A204.1 (cell line): ENCODE measurements around the gene NHEJ1.

Experiments used
- FAIRE-seq: peaks from 2 replicates; lab custom pipeline; 2012; peaks lifted over from hg19 to GRCh38; lab: Jason Lieb, UNC

Gene NHEJ1

DNA sequence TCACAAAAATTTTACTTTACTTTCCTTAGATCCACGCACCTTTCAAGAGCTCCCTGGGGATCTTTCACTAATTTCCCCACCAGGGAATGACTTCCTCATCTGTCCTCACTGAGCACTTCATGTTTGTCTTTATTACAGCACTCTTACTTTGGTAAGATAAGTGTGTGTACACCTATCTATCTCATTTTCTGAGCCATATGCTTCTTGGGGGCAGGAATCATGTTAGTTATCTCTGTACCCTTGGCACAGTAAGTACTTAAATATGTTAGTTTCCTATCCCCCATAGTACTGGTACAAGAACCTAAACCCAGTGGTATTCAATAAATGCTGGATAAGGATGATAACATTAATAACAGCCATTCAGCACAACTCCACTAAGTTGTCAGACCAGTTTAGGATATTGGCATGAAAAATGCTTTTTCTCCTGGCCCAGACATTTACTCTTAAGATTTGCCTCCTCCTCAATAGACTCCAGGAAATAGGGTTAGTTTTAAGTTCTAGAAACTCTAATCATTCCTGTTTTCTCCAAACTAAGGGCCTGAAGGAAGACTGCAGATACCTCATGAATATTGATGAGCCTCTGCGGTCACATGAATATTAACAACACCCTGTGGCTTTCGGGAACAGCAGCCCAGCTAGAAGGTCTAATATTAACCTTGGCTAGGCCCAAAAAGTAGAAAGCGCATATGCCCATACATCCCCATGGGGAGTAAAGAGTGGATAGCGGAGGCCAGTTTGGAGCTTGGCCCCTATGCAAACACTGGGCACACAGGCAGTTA, 38.2 kb downstream of the NHEJ1 start:
- FAIRE-seq: no peak

DNA sequence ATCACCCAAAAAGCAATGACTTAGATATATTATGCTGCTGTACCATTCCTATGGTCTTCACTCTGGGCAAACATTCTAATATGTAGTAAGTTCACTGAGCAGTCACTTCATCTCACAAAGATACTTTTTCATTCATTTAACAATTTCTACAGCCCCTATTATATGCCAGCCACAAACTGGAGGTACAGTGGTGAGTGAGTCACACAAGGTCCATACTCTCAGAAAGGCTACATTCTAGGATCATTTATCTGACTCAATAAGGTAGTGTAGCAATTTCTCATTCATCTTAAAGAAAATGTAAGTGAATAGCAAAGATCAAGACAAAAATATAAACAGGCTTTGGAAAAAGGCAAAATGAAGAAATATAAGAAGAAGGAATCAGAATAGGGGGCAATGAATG, 40.5 kb downstream of the NHEJ1 start:
- no peak for FAIRE-seq

DNA sequence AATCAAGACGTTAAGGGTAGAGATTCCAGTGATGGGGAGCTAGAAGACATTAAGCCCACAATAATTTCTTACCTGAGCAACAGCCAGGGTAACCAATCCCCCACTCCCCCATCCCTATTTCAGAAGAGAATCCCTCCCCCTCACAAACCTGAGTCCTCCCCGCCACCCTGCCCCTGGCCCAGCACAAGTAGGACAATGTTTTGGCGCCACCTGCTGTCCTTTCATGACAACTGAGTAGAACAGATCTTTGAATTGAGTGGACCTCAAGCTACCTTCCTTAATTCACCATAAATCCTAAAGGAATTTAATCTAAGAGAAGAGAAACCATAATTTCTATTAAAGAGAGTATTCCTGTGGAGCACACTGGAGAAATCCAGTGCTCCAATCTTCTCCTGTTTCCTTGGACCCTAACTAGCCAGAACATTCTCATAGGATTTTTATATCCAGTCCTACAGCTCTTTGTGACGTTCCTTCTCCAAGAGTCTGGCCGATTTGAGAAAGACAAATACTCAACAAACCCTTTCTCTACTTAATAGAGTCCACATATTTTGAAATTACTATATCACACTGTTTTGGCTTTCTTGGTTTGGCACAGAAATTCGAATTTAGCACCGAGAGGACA, 41.1 kb downstream of the NHEJ1 start:
- no peak for FAIRE-seq

DNA sequence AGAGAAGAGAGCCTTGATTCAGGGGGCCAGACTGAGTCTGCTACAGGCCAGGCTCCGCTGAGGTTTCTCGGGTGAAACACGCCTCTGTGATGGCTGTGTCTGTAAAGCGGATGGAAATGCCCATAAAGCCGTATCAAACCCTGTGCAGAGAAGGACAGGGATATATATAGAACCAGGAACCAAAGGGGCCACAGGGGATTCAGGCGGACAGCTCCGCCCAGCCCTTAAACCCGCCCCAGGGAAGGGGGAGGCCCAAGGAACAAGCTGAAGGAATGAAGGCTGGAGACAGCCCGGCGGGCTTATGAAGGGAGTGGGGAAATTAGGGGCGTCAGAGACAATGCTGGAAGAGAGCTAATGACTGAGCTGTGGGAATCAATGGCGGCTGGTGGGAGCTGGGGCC, 42.1 kb downstream of the NHEJ1 start:
- no peak for FAIRE-seq

DNA sequence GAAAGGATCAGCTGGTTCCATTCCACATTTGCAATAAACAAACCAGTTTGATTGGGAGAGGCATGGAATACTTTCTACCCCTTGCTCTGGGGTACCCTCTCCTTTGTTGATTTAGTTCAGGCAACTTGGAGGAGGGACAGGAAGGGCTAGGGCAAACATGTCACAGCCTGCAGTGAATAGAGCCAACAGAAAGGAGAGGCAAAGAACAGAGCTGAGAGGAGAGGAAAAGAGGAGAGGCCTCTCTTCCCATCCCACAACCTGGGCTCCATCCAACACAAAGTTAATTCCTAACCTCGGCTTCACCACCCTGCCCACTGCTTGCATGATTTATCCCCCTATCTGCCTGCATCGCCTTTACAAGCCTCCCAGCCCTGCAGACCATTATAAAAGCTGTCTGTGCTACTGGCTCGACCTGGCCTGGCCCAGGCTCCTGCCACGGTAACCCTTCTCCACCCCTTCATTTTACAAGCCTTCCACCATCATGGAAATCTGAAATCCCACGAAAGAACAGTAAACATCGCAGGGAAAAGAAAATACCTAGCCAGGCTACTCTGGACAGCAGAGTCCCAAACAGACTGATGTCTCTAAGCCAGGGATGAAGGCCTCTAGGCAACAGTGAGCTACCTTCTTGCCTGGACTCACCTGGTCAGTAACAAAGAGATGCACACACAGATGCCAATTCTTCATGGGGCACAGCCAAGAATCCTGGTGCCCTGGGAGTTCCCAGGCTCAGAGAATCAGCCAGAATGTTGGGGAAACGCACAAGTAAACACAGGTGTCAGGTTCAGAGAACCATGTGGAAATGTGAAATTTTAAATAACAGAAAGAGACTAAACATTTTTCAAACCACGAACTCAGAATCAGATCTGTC, 43.6 kb downstream of the NHEJ1 start:
- no peak for FAIRE-seq

DNA sequence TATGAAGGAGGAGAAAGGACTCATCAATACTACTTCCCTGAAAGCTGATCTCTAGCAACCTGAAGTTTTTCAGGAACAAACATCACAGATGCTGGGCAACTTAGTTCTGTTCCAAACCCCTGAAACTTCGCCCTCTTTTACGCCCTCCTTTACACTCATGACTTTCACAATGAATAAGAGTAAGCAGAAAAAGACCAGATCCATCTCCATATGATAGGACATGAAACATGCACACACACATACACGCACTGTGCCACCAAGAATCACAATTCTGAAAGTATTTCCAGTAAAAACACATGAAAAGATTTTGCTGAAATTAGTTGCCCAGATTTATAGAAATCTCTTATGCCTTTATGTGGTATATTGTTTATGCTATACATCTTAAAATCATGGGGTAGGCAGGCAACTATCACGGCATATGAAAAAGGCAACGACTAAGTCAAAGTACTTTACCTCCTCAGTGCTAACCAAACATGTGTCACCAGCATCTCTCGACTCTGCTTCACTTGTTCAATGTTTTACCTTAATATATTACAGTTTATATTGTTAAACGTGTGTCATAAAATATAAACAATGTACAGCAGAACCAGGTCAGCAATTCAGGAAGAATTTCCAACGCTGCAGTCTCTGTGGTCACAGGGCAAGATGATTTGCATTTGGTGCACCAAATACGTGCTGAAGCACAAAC, 47.8 kb downstream of the NHEJ1 start:
- FAIRE-seq: no peak

DNA sequence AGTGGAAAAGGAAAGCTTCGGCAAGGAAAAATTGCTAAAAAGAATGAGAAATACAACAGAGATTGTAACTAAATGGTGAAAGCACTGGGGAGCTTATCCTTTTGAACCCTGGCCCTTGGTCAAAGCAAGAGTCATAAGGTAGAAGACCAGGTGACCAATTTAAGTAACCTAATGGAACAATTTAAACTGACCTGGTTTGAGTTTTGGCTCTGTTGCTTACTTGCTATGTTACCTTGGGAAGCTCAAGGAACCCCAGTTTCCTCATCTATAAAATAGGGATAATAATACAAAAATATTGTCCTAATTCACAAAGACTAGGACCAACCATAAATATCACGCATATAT, 48.6 kb downstream of the NHEJ1 start:
- no peak for FAIRE-seq

DNA sequence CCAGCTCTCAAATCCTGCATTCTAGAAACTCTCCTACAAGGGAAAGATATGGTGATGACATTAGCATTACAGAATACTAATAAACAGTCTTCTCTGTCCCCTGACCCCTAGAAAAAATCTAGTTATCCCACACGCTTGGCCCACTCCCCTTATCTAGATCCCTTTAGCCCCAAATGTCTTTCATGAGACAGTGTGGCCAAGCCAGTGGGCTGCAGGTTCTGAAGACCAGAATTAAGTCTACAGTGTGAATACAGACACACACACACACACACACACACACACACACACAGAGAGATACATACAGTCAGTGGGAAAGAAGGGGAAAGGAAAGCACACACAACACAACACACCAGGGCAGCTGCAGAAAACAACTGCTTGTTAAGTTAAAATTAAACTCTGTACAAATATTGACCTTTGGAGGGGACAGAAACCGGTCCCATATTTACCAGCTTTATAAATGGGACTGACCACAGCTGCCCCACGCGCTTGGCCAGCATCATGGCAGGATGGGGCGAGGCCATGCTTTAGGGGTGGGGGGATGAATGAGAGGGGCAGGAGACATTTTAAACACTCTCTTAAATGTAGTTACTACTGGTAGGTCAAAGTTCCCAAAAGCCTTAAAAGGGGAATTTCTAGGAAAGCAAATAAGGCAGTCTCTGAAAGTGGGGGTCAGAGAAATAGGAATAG, 49.1 kb downstream of the NHEJ1 start:
- FAIRE-seq: no peak

DNA sequence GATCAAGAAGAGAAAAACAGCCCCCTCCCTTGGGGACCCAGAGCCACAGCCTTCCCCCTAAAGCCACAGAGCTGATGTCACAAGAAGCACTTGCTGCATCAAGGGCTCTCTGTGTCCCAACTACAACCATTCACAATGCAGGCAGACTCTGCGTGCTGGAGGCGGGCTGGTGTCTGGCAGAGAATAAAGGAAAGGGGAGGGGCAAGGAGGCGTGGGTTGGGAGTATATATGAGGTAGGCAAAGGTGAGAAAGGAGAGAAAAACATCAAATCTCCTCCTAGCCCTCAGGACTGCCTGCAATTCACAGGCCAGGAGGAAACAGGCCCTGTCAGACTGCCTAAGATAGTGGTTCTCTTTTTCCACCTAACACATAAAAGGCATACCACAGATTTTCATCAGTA, 51.1 kb downstream of the NHEJ1 start:
- no peak for FAIRE-seq

DNA sequence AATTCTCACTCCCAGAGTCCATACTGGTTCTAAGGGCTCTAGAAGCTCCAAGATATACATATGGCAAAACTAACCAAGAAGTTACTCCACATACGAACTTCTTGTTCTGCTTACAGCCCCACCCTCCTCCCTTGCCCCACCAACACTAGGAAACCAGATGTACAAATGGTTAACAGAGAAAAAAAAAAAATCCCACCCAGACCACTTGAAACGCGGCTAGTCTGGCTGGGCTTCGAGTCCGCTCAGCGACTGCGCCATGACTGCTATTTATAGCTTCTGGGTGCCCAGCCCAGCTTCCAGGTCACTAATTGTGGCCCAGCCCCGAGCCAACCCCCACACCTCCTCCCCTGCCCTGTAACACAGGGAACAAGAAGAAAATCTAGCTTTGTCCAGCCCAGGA, 52.9 kb downstream of the NHEJ1 start:
- no peak for FAIRE-seq

DNA sequence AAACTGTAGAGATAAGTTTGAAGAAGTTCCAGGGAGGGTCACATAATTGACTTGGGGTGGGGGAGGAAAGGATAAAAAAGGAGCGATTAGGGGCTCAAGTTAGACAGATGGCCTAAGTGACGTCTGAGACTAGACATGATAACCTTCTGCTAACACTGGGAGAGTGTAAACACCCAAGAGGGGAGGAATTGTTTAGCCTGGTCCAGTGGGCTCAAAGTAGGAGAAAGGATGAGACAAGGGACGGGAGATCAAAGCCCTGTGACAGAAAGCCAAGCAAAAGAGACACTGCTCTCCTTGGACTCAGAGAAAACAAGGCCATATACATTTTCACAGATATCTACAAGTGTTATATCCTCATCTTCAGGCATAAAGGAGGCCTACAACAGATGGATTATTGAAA, 54.4 kb downstream of the NHEJ1 start:
- FAIRE-seq: no peak

DNA sequence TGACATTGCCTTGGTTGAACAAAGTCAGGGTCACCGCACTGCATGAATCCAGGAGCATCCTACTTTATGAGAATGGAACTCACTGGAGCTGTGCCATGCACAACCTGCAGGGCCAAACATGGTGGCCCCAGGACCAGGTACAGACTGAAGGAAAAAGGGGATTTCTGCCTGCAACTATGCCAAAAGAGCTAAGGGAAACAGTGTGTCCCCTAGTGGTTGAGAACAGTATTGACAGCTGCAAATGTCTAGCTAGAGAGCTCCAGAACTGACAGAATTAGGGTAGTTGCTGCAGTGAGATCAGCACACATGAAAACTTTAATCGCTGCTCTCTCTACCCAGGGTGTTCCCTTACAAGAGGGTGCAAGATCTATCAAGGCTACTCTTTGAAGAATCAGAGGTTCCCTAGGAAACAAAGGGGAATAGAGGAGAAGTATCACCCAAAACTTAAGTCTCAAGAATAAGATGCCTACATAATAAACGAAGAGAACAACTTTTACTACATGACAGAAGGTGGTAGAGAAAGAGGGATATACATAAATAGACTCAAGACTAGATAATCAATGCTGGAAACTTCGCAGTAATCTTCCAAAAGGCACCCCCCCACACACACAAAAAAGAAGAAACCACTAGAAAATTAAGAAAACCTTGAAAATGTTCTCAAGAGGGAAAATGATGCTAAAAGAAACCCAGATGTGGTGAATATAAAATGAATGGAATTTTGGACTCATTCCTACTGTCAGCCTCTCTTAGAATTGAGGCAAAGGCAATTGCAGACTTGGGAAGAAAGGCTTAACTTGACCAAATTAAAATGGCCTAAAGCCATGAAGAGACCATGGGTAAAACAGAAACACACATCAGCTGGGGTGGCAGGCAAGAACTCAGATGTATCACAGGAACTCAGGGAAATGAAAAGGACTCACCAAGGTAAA, 56.2 kb downstream of the NHEJ1 start:
- no peak for FAIRE-seq

DNA sequence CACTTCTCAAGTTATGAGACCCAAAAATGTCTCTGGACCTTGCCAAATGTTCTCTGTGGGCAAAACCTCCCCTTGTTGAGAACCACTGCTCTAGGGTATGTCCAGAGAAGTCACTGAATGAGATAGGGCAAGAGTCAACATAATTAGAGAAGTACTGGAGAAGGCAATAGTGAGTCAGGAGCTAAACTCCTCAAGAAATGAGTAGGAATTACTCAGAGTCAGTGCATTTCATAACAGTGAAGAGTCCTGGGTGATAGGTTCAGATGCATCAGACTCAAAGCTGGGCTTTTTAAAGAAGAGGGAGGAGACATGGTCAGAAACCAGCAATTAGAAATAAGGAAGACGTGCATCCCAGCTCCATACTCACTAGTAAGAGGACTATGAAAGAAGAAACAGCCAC, 61.3 kb downstream of the NHEJ1 start:
- FAIRE-seq: no peak

DNA sequence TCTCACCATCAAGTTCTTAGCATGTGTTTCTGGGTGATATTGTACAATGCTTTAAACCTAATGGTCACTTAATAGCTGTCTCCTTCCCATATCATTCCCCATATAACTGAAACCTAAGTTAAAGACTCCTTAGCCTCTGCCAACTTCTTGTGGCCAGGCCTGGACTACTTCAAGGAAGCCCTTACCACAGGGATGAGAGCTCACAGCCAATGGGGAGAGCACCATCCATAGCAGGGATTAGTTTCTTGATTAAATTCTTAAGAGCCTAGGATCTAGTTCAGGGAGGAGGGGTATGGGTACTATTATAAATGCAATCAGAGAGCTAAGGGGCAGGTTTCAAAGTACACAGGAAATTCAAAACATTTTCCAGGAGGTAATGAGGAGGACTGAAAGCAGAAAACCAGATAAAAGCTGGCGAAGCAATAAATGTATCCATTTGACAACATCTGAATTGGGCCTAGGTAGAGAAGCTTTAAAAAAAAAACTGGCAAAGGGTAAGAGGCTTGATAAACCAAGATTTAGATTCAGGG, 65.1 kb downstream of the NHEJ1 start:
- no peak for FAIRE-seq

DNA sequence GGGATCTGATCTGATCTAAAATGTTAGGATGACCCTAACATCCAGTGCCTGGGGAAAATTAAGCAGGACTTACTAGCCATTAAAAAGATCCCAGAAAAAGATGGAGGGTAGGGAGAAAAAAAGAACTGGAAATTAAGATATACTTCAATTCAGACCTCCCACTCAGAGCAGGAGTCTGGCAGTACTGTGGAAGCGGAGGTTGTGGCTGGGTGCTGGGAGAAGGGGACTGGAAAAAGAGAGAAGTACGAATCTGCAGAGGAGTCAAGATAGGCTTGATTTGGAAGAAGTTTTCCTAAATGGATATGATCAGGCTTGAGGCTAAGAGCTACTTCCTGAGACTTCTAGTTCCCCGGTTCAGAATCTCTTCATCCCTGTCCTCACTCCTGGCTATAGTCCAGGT, 66.4 kb downstream of the NHEJ1 start:
- FAIRE-seq: no peak

DNA sequence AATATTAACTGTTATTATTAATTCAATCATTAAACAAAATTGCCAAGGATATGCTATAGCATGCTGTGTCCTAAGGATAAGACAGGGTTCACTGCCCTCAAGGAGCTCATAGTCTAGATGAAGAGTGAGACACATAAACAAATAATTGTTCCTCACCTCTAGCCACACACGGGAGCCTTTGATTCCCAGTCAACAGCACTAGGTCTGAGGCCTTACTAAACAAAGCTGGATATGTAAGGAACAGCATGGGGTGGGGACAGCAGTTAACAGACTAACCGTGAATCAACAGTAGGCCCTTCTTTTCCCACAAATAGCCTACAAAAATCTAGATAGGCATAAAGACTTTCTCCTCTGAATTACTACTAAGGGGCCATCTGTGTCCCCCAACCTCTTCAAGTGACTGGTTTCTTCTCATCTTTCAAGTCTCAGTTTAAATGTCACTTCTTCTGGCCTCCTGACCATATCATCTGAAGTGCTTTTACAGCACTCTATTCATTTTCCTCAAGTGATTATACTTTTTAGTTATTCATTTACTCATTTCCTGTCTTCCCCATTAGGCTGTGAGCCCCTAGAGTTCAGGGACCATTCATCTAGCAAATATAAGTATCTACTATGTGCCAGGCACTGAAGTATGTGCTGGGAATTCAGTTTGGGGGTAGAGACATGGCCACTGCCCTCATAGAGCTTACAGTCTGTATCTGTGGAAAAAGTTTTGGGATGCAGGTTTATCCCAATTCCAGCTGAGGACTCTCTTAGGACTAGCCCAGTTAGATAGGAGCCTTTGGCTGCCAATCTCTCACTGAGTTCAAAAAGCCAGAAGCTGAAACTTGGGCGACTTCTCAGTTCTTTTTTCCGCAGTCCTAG, 69.9 kb downstream of the NHEJ1 start:
- FAIRE-seq: no peak

DNA sequence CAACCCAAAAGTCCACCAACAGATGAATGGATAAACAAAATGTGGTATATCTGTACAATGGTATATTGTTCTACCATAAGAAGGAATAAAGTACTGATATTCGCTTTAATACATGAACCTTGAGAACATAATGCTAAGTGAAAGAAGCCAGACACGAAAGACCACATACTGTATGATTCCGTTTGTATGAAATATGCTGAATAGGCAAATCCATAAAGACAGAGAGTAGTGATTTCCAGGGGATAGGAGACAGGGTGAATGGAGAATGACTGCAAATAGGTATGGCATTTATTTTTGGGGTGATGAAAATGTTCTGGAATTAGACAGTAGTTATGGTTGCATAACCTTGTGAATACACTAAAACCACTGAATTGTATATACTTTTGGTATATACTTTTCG, 71.3 kb downstream of the NHEJ1 start:
- FAIRE-seq: no peak

DNA sequence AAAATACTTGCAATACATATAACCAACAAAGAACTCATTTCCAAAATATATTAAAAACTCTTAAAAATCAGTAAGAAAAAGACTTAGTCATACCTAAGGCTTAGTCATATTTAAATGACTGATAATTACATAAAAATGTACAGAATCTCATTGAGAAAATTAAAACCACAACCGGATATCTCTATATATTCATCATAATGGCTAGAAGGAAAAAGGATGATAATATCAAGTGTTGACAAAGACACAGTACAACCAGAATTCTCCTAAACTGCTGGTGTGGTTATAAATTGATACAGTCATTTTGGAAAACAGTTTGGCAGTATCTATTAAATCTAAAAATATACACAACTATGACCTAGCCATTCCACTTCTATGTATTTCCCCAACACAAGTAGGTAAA, 72.8 kb downstream of the NHEJ1 start:
- no peak for FAIRE-seq

DNA sequence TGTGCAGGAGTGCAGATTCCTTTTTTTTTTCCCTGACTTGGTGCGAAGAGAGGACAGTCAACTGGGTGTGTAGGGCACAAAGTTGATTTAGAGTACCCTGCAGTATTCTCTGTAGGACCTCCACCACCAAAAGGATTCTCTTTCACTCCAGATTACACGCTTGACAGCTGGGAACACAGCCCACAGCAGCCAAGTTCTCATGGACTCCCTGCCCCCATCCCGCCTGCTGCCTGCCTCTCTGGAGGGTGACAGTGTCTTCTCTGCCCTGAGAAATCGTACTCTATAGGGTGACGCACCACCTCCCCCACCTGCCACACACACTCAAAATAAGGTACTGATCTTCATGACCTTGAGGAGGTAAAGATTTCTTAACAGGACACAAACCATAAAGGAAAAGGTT, 73.3 kb downstream of the NHEJ1 start:
- FAIRE-seq: no peak

DNA sequence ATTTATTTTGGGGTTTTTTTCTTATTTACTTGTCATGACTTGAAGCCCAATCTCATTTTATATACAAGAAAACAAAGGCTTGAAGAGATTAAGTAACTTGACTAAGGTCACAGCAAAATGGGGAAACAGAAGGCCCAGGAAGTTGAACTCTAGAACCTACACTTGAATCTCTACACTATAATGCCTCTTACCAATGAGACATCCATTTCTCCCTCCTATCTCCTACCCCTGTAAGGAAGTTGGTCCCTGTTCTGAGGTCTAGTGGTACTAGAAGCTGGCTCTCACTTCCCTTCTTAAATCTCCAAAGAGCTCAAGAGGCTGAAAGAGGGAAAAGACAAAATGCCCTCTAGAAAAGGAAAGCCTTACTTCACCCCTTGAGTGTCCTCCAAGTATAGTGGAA, 74.4 kb downstream of the NHEJ1 start:
- no peak for FAIRE-seq
